HG02885 (cell line): ENCODE data around the gene C16orf92.
A peak's percentile ranks its signal among the peaks of the same experiment; 100 is the strongest.

Experiments
- ATAC-seq: cut with Tn5 transposase; IDR thresholded peaks from one replicate; pipeline ENCODE4 v1.9.1; 2021; ENCODE audit warnings: mild to moderate bottlenecking; ENCODE audit not compliant: unreplicated experiment, poor library complexity

Gene C16orf92

DNA sequence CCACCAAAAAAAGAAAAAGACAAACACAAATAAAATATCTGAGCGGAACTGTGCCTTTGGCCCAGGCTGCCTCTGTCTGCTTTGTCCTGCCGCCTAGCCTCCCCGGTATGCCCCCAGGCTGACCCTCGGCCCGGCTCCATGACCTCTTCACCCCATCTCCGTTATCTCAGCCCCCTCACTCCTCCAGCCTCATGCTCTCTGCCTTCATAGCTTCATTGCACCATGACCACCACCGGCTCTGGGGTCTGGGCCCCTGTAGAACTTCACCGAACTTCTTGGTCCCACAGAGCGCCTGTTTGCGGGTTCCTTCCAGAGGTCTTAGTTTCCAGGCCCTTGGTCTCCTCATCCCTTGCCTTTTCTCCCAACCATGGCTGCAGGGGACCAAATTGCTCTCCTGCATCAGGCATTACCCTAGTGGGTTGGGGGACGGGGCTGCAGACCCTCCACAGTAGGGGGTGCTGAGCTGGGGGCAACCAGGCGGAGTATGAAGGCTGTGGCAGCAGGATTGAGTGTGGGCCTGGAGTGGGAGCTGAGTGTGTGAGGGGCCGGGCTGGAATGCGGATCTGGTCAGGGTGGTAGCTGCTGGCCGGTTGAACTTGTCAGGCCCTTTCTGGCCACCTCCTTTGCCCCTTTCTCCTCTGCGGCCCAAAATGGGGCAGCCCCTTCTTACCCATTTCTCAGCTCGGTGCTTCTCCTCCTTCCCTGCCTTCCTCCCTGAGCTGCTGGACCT, 34.5 kb upstream of the C16orf92 start:
- no peak for ATAC-seq

DNA sequence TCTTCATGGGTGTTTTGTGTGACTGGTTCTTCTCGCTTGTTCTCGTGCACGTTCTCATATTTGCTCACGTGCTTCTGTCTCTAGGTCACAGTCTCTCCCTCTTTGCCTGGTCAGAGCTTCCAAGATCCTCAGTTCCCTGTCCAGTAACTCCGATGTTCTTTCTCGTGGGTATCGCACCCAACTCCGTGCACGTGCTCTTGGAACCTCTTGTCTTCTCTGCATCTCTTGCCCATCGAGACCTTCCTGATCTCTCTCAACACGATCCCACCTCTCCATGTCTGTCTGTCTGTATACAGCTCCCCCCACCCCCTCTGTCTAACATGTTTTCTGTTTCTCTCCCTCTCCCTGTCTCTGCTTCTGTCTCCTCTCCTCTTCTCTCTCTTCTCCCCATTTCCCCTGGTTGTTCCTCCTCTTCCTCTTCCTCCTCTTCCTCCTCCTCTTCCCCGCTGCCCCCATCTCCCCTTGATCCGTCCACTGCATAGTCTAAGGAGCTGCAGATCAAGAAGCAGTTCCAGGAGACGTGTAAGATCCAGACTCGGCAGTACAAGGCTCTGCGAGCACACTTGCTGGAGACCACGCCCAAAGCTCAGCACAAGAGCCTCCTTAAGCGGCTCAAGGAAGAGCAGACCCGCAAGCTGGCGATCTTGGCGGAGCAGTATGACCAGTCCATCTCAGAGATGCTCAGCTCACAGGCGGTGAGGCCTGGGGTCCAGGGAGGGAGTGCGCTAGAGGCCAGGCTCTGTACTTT, 33.7 kb upstream of the C16orf92 start:
- ATAC-seq = no peak

DNA sequence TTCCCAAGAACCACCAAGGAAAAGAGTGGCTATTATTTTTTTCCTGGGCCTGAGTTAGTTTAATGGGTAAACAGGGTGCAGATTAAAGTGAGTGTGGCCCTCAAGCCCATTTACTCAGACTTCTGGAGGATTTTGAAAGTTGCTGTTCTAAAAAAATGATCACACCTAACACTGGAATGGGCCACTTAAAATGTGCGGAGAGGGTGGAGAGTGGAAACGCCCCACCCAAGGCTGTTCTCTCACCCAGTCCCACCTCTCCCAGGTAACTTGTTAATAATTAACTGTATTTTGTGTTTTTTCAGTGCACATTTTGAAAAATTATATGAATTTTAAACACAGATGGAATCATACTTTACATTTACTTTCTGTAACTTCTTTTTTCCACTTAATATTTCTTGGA, 33.0 kb upstream of the C16orf92 start:
- ATAC-seq = no peak

DNA sequence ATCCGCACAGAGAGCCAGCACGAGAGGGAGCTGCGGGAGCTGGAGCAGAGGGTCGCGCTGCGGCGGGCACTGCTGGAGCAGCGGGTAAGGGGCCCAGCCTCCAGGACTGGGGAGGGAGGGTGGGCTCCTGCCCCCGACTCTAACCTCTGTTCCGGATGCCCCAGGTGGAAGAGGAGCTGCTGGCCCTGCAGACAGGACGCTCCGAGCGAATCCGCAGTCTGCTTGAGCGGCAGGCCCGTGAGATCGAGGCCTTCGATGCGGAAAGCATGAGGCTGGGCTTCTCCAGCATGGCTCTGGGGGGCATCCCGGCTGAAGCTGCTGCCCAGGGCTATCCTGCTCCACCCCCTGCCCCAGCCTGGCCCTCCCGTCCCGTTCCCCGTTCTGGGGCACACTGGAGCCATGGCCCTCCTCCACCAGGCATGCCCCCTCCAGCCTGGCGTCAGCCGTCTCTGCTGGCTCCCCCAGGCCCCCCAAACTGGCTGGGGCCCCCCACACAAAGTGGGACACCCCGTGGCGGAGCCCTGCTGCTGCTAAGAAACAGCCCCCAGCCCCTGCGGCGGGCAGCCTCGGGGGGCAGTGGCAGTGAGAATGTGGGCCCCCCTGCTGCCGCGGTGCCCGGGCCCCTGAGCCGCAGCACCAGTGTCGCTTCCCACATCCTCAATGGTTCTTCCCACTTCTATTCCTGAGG, 32.0 kb upstream of the C16orf92 start:
- ATAC-seq = no peak

DNA sequence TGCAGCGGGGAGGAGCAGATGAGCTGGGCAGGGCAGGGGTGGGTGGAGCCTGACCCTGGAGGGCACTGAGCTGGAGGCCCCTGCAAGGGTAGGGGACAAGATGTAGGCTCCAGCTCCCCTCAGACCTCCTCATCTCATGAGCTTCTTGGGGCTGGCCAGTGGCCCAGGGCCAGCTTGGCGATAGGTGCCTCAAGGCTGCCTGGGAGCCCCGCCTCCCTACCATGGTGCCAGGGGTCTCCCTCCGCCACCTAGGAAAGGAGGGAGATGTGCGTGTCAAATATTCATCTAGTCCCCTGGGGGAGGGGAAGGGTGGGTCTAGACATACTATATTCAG, 31.5 kb upstream of the C16orf92 start:
- ATAC-seq = no peak

DNA sequence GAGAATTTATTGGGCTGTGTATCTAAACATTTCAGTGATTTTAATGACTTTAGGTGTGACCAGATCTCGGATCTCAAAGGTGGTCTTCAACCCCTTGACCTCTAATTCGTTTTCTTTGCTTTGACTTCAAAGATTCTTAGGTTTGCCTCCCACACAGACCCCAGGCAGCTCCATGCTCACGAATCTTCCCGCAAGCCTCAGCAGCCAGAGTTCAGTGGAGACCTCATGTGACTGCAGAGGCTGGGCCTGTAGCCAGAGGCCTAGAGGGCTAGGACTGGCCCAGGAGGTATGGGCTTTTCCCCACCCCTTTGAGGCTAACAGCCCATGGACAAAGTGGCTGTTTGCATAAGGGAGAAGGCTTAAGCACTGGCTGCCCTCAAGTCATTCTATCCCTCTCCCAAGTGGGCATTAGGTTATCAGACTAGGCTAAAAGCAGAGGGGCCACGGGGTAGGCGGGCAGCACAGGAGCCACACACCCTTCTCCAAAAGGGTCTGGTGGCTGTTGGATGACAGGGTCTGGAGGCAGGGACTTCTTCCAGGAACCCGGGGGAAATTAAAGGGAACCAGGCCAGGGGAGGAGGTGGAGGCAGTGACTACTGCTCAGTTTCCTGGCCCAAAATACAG, 30.5 kb upstream of the C16orf92 start:
- no peak for ATAC-seq

DNA sequence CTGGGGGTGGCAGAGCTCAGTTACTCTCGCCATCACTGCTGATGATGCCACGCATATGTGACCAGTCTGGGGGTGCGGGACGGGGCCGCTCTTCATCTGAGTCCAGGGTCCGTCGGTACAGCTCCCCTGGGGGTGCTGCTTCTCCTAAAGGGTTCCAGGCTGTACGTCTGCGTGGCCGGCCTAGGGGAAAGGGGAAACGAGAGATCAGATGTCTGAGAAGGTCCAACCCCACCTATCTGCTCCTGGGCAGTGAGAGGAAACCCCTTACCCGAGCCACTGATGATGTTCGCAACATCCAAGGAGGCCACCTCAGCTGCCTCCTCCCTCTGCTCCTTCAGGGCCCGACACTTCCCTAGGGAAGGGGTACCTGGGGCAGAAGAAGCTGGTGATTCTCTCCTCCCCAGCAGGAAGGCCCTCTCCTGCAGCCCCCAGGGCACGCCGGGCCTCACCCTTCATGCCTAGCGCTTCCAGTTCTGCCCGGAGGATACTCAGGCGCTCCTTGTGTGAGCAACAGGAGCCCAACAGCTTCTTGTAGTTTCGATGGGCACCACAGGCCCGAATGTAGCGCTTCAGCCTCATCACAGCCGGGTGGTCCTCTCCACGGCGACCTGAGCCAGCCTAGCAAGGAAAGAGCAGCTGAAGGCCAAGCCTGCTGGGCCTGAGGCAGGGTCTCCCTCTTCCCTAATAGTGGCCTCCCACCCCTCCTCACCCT, 29.7 kb upstream of the C16orf92 start:
- ATAC-seq = no peak

DNA sequence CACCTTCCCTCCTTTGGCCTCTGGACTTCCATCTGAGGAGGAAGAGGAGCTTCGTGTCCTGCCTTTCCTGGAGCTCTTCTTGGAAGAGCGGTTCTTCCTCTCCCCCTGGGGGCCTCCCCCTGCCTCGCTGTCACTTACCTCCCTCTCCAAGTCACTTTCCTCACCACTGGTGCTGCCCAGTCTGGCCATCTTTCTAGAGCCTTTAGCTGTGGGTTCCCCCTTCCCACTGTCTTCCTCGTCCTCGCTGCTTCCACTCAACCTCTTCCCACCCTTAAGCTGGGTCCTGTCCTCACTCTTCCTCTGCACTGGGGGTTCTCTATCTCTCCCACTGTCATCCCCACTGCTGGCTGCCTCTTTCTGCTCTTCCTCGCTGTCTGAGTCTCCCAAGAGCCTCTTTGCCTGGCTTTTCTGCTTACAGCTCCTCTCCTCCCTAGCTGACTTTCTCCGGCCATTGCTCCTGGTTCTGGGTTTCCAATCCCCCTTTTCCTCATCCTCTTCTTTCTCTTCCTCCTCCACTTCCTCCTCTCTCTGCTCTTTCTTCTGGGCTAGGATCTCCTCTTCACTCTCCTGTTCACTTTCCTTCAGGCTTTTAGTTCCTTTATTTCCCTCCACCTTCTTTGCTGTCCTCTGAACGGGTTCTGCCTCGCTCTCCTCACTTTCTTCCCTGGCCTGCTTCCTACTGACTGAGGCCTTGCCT, 28.9 kb upstream of the C16orf92 start:
- no peak for ATAC-seq

DNA sequence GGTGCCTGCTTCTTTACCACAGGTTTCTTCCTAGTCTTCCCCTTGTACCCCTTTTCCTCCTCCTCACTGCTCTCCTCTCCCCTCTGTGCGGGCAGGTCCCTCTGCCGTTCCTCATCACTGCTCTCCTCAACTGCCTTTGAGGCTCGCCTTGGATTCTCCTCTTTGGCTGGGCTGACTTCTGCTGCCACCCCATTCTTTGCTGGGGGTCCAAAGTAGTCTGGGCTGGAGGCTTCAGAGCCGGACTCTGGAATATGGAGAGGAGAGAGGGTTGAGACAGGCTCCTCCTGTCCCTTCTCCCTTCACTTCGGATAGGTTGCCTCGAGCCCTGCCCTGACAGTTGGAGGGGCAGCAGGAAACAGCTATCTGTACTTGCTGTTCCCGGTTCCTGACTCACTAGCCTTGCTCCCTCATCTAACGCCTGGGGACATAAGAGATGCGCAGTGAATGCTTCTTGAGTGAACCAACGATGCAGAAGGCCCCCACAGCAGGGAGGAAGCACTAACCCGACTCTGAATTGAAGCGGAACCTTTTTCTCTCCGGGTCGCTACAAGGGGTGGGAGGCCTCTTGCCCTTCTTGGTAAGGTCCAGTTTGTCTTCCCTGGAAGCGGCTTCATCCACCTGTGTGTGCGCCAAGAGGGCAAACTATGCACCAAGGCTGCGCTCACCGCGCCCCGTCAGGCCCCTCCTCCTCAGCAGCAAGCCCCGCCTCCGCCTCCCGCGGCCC, 28.2 kb upstream of the C16orf92 start:
- ATAC-seq = peak; percentile 34

DNA sequence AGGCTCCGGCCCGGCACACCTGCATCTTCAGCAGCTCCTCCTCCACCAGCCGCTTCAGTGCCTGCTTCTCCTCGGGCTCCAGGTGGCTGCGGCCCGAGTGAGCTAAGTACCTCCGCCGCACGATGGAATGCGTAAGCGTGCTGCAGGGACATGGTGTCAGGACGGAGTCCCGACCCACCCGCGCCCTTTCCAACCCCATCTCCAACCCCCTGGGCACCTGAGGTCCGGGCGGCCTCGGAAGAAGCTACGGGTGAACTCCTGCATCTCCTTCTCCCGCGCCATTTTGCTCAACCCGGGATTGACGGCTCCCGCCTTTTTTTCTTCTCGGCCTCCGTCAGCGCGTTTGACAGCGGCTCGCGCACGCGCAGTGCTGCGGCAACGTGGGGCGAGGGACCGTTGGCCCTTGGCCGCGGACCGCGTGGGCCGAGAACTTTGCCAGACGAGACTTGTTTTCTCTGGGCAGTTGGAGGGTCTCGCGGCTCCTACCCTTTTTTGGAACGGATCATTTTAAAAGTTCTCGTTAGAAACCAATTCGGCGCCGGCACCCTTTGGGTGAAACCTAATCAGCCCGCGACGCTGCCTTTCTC, 27.6 kb upstream of the C16orf92 start, which contains the start of gene HIRIP3:
Gene HIRIP3 (minus strand): TSS at position 294 of the 587 bp plus-strand sequence. CDS start 12 bp downstream, at position 282.
- peak; percentile 55 for ATAC-seq

DNA sequence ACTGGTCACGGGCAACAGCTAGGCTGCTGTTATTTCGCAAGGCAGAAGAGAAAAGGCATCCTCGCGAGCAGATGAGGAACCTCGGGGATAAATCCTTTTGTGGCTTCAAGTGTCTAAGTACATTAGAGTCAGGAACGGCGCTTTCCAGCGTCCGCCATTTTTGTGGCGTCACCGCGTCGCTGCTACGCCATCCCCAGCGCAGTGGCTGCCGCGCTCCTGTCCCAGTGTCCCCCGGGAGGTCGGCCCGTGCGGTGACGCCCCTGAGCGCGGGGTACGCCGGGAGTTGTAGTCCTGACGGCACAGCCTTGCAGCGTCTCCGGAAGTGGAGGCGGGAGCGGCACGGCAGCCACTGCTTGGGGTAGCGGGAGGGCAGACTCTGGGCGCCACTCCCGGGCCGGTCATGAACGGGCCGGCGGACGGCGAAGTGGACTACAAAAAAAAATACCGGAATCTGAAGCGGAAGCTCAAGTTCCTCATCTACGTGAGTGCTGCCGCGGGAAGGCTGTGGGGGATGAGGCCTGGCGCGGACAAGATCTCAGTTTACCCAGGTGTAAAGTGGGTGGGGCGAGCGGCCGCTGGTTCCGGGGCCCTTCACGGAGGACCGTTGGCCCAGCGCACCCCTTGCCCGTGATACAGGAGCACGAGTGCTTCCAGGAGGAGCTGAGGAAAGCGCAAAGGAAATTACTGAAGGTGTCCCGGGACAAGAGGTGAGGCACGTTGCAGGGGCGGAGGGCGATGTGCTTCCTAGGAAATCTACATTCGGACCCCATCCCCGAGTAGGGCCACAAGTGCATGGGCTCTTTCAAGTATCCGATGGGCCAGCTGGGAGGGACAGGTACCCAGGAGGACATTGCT, 26.9 kb upstream of the C16orf92 start, which contains the start of gene INO80E:
Gene INO80E (plus strand): TSS at position 331 of the 855 bp plus-strand sequence. CDS start 70 bp downstream, at position 401.
- peak; percentile 95 for ATAC-seq

DNA sequence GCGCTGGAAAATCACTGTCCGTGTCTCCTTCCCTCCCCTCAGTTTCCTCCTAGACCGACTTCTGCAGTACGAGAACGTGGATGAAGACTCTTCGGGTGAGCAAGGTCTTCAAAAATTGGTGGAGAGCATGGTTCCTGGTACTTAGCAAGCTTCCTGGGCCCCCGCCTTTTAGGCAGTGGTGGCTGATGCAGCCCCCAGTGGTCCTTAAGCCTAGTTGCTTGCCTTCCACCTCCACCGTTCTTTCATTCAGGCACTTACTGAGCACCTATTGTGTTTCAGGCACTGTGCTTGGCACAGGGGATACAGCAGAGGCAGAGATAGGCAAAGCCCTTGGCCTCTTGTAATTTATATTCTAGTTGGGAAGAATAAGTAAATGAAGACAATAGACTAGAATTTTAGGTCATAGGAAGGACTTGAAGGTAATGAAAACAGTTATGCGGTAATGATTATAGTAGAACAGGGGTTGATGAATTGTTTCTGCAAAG, 26.2 kb upstream of the C16orf92 start:
- no peak for ATAC-seq

DNA sequence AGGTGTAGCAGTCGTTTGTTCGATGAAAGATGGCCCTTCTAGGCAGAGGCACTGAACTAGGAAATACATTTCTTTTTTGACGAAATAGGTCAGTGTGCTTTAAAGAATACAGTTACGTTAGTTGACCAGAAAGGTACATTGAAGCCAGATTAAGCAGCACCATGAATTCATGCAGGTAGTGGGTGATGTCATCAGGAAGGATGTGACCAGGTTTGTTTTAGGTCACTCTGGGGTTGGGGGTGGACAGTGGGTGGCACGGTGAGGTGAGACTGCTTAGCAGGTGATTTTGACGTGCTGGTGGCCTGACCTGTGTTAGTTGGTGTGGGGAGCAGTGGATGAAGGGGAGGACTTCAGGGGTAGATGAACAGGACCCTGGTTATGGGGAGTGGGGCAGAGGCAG, 23.4 kb upstream of the C16orf92 start:
- ATAC-seq = no peak

DNA sequence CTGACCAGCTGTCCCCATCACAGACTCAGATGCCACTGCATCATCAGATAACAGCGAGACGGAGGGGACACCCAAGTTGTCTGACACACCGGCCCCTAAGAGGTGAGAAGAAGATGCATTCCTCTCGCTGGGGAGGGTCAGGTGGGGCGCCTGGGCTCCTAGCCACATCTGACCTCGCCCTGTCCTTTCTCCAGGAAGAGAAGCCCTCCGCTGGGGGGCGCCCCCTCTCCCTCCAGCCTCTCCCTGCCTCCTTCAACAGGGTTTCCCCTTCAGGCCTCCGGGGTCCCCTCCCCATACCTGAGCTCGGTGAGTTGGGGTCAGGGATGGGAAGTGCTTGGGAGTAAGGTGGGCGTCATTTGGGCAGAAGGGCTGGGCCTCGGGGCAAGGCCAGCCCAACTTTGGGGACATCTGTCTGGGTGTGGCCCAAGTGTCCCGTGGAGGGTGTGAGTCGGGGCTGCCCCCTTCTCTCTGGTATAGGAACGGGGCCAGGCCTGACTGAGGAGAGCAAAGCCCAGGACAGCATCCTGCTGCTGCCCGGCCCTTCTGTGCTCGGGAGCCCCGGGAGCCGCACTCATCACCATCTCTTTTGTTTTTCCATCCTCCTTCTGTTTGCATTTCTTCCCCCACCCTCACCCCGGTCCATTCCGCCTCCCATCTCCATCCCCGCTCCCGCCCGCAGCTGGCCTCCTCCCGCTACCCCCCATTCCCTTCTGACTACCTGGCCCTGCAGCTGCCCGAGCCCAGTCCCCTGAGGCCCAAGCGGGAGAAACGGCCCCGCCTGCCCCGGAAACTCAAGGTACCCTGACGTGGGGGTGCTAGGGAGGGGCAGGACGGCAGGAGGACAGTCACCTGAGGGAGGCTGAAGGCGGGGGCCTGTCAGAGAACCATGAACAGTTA, 22.0 kb upstream of the C16orf92 start:
- ATAC-seq = no peak

DNA sequence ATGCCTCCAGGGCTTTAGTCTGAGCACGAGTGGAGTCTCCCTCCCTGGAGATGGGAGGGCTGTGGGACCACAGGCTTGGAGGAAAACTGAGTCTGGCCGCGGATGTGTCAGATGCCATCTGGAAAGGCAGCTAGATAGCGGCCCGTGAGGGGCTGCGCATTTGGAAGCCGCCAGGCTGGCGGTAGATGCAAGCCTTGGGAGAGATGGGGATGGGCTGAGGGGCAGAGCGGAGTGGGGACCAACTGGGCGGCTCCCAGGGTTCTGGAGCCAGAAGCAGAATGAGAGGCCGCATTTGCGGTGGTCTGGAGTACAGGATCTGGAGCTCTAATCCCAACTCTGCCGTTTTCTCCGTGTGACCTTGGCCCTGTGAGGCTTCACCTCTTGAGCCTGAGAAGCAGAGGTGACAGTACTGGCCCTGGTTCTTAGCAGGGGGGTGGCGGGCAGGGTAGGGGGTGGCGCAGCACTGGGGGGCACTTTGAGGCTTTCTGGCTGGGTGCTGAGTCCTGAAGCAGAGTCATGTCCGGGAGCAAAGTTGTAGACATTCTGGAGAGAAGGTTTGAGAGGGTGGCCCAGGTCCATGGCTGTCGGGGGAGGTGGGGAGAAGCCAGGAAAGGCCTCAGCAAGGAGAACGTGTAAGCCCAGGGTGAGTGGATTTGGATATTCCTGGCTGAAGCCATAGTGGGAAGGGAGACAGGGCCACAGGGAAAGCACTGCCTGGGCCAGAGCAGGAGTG, 20.2 kb upstream of the C16orf92 start:
- no peak for ATAC-seq
